Neural cell (in vitro differentiated cells): ENCODE data around the gene ACBD7.

Source experiments
- EP300 ChIP-seq: fragments of 450-650 bp; conservative IDR thresholded peaks from 2 replicates; pipeline ENCODE4 v1.6.1; 2014; ENCODE audit warnings: antibody characterized with exemption, mild to moderate bottlenecking, moderate library complexity; ENCODE audit not compliant: poor library complexity, severe bottlenecking
- POLR2AphosphoS5 ChIP-seq: IDR thresholded peaks from 2 replicates; pipeline ENCODE4 v1.6.1; 2012
- RAD21 ChIP-seq: fragments of 450-650 bp; conservative IDR thresholded peaks from 2 replicates; pipeline ENCODE4 v1.6.1; 2014; ENCODE audit warnings: antibody characterized with exemption, mild to moderate bottlenecking, moderate library complexity
- SMC3 ChIP-seq: fragments of 450-650 bp; conservative IDR thresholded peaks from 2 replicates; pipeline ENCODE4 v1.6.1; 2014; ENCODE audit warnings: antibody characterized with exemption, mild to moderate bottlenecking, moderate library complexity; ENCODE audit not compliant: poor library complexity
- TAF1 ChIP-seq: IDR thresholded peaks from 2 replicates; pipeline ENCODE4 v1.6.1; 2012; ENCODE audit warnings: low read depth
- TF ChIP-seq, protein P1 (sequence below): fragments of 450-650 bp; IDR thresholded peaks from 2 replicates; pipeline ENCODE4 v1.5.1; 2014; ENCODE audit warnings: antibody characterized with exemption, mild to moderate bottlenecking, moderate library complexity; ENCODE audit not compliant: poor library complexity, severe bottlenecking

- TF ChIP-seq, protein P1, sequence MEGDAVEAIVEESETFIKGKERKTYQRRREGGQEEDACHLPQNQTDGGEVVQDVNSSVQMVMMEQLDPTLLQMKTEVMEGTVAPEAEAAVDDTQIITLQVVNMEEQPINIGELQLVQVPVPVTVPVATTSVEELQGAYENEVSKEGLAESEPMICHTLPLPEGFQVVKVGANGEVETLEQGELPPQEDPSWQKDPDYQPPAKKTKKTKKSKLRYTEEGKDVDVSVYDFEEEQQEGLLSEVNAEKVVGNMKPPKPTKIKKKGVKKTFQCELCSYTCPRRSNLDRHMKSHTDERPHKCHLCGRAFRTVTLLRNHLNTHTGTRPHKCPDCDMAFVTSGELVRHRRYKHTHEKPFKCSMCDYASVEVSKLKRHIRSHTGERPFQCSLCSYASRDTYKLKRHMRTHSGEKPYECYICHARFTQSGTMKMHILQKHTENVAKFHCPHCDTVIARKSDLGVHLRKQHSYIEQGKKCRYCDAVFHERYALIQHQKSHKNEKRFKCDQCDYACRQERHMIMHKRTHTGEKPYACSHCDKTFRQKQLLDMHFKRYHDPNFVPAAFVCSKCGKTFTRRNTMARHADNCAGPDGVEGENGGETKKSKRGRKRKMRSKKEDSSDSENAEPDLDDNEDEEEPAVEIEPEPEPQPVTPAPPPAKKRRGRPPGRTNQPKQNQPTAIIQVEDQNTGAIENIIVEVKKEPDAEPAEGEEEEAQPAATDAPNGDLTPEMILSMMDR: no peak
- TF ChIP-seq TAF1: no peak
- TF ChIP-seq RAD21: no peak
- no peak for TF ChIP-seq EP300
- no peak for TF ChIP-seq POLR2AphosphoS5
- TF ChIP-seq SMC3: no peak
Observed at GRCh38 chr10:15049533-15049932, 39.0 kb downstream of the ACBD7 start.
